CD4-positive, alpha-beta T cell treated with Interleukin-21 for 1 hour (primary cell): Measurements from ENCODE around the gene AMBRA1.
A peak's percentile ranks its signal among the peaks of the same experiment; 100 is the strongest.

Source experiments
- DNase-seq: peaks from one replicate; pipeline ENCODE4 v3.0.0-alpha.2; 2020

The AMBRA1 gene

DNA sequence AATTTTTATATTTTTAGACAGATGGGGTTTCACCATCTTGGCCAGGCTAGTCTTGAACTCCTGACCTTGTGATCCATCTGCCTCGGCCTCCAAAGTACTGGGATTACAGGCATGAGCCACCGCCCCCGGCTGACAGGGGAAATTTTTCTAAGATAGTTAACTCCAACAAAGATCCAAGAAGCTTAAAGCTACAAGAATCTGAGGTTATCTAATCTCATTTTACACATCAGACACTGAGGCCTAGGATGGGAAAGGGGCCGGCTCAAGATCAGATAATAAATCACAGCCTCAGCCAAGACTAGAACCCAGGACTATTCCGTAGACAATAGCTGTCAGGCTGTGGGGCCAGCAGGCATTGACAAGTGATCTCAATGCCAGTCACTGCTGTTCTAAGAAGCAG, 94.0 kb downstream of the AMBRA1 start:
- no peak for DNase-seq

DNA sequence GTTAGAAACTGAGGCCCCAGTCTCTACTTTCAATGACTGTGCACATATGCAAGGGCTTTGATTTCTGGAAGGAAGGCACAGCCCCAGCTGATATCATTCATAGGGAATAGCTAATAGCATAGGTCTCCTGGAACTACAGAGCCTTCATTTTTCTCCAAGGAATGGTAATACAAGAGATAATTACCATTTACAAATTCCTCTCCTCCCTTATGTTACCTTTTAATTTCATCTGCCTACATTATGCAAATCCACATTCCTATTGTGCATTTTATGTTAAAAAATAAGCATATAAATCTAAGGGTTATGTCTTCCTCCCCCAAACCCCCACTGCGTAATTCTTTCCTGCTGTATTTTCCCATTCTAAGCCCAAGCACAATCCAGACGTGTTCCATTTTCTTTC, 94.9 kb downstream of the AMBRA1 start:
- DNase-seq: no peak

DNA sequence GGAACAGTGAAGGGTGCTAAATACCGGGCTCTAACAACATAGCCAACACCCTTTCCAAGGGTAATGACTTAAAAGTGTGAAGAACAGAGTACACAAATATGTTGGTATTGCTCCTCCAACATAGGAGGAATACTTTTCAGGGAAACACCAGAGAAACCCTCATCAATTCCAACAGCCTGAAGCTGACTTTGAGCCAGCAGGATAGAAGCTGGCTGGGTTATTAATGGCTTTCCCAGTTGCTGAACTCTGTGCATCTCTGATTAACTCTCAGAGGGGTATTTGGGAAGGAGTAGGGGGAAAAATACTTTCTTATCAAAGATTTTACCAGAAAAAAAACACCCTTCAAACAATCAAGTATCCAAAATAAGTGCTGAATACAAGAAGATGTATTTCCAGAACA, 95.6 kb downstream of the AMBRA1 start:
- no peak for DNase-seq

DNA sequence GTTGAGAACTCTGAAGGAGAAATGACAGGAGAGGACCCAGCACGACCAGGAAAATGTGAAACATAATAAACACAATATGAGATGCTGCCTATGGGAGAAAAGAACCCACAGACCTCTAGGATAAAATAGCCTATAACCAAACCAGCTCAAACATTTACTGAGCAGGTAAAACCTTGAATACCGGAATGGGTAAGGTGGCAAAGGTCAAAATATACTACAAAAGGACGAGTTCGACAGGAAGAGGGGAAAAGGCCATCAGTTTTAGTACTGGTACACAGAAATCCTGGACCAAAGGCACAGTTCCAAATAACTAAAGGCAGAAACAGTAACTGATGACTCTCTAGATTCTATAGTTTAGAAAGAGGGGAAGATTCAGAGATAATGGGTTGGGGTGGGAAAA, 96.3 kb downstream of the AMBRA1 start:
- no peak for DNase-seq

DNA sequence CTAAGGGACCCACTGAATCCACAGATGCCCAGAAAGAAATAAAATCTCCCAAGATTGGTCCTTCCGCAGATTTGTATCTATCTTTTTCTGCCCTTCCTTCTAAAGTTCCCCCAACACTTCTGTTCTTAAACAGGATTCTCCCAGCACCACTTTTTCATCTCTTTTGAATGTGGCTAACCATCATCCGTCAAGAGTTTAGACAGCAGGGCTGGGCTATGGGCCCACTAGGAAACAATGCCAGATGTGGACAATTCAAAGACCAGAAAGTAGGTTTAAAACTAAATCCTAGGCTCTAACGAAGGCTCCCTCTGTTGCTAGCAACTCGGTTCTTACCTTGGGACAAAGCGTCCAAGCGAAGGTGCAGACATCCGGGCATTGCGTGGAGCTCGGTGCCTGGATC, 100.0 kb downstream of the AMBRA1 start:
- DNase-seq: no peak

DNA sequence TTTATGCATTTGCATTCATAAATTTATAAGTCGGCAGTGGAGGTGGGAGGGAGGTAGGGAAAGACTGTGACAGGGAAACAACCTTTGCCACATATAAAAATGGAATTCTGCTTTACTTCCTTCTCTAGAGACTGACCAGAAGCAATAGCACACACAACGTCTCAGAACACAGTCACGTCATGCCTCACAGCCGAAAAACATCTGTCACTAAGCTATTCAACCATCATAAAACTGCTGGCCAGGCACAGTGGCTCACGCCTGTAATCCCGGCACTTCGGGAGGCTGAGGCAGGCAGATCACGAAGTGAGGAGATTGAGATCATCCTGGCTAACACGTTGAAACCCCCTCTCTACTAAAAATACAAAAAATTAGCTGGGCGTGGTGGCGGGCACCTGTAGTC, 101.3 kb downstream of the AMBRA1 start:
- DNase-seq: no peak

DNA sequence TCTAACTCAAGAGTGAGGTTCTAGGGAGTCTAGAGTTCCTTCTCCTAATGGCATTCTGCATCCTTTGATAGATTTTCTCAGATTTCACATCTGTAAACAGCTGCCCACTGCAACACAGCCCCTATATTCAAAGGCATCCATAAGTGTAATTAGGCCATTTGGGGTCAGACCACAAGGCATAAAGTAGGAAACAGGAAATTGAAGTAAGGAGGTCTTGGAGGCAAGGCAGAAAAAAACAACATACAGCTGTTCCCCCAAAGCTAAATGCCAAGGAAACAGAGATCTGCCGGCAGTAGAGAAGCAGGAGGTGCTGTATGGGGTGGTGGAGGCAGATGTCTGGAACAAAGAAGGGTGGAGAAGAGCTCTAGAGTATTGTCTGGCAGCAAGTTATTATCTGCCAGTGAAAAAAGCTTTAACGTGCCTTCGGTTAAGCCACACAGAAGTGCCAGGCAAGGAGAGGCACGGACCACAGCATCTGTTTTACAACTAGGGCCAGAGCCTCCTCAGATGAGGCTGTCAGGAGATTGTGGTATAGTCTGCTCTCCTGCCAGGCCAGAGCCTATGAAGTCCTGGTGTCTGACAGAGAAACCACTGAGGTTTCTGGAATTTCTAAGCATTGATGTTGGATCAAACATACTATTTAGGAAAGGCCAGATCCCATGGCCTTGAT, 102.0 kb downstream of the AMBRA1 start:
- no peak for DNase-seq

DNA sequence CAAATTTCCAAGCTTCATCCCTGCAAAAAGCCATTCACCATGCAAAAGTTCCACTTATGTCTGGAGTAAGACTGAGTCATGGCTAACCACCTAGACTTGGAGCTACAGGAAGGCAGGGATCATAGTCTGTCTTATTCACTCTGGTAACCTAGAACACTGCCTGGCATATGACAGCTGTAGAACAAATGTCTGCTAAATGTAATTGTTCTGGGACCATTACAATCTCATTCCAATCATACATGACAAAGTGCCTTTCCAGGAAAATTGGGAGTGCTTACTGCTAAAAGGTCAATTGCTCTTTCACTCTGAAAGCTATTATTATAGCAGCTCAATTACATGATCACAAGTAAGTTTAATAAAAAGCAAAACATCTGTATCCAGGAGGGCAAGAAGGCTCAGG, 103.2 kb downstream of the AMBRA1 start:
- no peak for DNase-seq

DNA sequence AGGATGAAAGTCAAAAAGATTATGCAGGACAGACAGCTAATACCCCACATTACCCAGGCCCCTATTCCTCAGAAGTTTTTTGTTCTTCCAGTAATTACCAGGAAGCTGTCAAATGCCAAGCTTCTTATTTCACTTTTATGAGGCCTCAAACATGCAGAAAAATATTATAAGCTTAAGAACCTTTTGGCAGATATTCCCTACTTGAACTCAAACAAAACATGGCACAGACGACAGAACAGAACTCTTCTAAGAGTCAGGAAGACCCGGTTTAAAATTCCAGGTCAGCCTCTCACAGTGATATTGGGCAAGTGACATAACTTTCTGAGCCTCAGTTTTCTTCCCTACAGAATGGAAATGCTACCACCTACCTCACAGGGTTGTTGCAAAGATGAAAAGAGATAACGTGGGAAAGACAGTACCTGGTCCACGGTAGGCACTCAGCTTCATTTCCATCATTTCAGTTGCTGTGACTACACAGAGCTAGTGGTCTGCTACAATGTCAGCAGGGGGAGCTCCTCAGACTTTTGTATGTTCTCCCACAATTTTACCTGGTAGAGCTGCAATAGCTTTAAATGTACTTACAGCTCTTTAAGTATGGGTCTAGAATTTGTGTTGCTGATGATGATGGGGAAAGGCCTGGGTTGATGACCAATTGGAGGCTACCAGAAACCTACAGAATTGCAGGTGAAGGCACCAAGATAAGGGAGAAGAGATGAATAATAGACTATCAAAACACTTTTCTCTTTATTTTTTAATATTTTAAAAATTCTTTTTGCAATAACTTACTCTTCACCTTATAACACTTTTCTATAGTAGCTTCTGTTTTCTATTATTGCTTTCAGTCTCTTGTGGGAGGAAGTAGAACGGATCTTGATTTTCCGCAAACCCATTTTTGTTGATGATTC, 103.9 kb downstream of the AMBRA1 start:
- peak; percentile 47 for DNase-seq

DNA sequence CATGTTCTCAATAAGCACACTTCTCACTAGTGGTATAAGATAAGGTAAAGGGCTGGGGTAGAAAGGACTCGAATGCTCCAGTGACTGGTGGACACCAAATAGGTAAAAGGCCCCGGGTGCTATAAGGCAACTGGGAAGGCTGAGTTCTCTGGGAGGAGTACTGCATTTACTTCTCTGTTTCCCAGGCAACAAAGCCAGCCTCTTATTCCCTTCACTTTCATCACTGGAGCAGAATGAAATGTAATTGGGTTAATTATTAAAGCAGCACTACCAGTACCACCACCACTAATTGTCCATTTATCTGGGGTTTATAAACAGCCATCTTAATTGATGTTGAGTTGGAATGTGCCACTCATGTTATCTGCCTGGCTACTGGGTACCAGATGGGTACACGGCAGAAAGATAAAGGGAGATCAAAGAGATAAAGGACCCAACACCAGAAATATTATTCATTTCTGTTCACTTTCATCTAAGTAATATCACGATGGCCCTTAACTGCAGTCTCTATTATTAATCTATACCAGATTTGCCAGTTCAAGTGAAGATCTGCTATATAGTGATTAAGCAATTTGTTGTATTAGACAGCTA, 107.9 kb downstream of the AMBRA1 start:
- DNase-seq: no peak

DNA sequence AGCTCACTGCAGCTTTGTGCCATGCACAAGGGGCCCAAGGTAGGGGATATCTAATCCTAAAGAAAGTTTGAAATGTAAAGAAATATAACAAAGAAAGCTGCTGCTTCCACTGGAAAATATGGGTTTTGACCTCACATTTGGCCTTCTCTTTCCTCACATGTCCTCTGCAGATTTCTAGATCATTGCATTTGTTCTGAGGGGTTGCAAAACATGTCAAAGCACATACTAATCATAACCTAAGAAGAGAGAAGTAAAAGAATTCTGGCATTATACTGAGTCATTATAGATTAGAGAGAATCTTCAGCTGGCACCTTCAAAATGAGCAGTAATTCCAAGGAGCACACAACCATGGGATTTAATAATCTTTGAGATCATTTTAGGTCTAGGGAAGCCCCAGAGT, 109.7 kb downstream of the AMBRA1 start:
- no peak for DNase-seq

DNA sequence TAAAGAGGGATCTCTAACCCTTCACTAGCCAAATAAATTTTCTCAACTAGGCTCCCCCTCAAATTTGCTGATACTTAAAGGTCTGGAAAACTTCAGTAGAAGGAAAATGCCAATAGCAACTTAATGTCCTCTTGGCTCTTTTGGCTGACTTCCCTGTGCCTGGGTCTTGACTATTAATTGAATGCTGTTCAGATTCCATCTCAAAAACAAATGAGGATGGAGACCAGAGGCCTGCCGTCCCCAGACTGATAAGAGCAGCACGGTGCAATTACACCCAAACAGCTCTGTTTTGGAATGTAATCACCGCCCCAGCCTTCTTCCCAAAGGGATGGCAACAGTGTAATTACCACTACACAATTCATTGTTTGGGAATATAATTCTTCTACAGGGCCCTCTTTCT, 112.9 kb downstream of the AMBRA1 start:
- no peak for DNase-seq

DNA sequence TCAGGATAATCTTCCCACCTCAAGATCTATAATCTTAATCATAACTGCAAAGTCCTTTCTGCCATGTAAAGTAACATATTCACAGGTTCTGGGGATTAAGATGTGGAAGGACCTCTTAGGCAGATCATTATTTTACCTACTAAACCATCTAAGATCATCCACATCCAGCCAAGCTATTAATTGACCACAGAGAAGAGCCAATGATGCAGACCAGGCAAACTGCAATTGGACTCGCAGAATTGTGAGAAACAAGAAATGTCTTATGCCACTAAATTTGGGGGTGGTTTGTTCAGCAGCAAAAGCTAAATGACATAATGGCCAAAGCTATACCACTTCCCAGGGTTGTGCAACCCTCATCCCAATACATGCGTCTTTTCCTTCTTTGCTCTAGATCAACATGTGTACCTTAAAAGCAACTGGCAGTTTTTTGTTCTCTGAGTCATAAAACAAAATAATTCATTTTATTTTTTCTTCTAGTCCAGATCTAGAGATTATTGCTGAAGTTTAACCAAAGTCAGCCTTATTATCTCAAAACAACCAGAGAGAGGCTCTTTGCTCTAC, 113.6 kb downstream of the AMBRA1 start:
- DNase-seq: no peak

DNA sequence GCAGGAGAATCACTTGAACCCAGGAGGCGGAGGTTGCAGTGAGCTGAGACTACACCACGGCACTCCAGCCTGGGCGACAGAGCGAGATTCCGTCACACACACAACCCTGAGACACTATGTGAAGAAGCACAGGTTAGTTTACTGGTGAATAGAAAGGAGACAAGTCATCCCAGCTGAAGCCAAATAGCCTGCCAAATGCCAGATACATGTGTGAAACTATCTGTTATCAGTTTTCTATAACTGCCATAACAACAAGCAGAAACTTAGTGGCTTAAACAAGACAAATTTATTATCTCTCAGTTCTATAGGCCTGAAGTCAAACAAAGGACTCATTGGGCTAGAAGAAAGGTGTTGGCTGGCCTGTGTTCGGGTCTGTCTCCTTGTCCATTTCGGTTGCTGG, 114.2 kb downstream of the AMBRA1 start:
- no peak for DNase-seq

DNA sequence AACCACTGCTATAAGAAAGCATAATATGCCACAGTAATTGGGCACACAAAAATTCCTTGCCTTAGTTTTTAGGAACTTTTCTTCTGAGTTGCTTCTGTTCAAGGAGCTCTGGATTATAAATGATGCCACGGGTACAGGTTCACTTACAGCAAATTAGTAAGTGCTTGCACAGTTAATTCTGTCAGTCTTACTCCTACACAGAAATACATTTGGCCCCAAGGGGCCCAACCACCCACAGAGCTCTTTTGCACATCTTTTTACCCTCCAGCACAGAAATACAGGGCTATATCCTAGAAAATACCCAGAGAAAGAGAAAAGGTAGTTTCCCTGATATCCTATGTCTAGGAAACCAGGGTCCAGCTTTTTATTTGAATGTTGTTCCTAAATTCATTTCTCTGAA, 115.6 kb downstream of the AMBRA1 start:
- DNase-seq: no peak

DNA sequence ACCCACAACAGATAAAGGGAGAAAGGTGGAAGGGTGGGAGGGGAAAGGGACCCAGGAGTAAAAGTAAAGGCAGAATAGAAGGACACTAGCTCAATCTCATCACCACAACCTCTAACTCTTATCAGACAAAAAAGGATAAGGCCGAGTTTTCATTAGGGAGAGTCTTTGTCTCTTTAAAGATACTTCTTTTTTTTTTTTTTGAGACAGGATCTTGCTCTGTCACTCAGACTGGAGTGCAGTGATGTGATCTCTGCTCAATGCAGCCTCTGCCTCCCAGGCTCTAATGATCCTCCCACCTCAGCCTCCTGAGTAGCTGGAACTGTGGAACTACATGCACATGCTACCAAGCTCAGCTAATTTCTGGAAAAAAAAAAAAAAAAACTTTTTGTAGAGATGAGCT, 116.7 kb downstream of the AMBRA1 start:
- DNase-seq: no peak

DNA sequence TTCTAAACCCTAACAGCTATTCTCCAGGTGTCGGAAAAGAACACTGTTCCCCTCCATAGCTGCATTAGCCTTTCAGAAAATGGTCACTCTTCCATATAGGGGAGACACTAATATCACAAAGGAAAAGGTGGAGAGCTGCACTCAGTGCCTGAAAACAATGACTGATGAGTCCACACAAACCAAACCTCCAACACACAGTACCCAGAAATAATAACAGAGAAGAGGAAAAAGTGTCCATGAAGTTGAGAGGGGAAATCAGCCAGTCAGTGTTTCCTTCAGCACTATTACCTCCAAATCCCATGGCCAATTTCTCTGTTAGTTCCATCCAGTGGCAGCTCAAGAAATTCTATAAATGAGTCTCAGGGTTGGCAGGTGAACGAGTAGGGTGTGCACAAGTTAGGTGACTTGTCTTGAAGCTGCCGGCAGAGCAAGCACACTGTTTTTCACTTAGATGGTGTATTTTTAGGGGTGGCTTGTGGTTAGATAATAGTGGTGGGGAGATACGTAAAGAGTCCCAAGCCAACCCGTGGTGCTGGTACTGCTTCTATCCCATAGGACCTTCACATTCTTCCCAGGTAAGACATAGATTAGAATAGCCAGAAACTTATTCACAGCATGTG, 117.8 kb downstream of the AMBRA1 start:
- no peak for DNase-seq

DNA sequence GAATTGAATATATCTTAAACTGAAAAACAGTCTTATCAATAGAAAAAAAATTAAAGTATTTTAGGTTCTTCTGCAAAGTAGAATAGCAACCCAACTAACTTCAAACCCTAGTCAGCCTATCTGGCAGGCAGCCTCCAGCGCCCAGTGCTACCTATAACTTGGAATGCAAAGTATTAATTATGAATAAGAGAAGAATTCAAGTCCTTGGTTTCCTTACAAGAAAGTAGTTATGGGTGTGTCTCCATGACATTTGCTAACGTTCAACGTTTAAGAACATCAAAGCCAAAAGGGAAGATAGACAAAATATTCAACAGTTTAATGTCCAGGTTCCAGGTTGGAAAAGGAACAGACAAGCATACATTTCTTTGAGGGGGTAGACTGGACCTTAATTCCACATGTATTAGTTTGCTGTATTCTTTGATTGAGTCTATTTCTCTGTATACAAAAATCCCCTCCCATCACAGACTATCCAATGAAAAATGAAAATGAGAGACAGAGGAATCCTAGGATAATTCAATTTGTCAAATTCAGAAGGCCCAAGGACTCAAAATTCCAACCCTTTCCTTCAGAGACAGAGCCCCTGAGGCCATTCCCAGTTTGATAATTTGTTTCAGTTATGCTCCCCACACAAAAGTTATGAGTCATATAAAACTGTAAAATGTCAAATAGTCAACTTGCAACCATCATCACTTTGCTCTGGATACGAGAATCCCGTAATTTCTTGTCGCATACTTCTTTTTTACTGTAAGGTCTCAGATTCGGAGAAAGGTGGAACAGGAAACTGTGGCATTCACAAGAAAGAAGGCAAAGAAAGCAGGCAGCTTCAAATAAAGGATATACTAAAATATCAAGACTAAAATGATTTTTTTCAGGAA, 118.5 kb downstream of the AMBRA1 start:
- DNase-seq: no peak

DNA sequence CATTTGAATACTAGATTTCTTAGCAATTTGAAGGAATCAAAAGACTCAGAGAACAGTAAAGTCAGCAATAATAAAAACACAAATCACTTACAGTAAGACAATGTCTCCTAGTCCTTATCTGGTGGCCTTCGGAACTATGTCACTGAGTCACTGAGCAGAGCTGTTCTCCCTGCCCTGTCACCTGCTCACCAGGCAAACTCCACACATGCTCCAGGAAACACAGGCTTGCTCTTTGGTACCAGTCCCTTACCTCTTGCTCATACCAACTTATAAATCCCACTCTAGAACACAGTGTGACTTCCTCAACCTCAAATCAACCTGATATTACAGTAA, 121.2 kb downstream of the AMBRA1 start:
- DNase-seq: no peak

DNA sequence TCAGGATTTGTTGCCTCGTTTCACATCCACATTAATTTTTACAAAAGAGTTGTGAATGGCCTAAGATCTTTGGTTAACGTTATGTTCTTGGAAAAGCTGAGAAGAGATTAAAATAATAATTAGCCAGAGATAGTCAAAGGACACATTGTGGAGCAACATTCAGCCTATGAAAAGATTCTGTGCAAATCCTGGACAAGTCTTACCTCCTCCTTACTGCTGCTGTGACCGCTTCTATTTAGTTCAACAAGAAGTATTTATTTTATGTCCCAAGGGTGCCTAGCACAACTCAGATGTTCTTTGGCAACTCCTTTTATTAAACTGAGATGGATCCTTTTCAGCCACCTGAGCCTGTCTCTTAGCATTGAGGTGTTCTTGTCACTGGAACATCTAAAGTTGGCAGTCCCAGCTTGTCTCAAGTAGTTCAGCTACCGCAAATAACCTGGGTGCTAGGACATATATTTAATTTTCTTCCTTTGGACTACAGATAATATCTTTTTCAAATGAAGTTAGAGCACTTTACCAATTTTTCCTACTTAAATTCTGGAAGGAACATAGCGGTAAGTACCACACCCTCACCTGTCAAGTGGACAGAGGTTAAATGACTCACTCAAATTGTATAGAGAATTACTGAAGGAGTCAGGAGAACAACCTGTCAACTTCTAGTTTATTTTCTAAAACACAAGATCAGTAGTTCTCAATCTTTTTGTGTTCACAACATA, 121.7 kb downstream of the AMBRA1 start:
- no peak for DNase-seq

DNA sequence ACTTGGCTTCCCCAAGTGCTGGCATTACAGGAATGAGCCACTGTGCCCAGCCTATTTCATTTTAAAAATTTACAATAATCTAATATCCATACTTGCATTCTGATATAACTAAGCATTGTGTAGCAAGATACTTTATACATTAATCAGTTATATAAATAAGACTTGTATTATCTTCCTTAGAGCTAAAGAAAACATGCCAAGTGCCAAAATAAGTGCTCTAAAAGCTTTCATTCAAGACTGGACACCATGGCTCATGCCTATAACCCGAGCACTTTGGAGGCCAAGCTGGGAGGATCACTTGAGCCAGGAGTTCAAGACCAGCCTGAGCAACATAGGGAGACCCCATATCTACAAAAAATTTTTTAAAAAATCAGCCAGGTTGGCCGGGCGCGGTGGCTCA, 123.9 kb downstream of the AMBRA1 start:
- DNase-seq: no peak

DNA sequence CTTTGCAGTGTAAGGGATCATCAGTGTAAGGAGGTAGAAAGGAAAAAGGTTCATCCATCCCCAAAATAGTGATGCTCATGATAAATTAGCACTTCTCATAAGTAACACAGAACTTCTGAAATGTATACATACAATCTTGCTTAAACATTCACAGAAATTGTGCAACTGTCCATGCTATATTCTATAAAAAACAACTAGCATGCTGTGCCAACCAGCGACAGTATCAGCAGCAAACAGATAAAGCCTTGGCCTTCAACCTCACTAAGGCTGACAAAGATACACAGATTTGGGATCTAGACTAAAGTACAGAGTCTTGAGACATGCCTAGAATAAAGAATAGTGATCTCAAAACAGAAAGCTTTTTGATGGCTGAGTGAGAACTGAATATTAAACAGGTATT, 128.1 kb downstream of the AMBRA1 start:
- no peak for DNase-seq
